Stomach (tissue), 9 donors: ENCODE results near the gene FGGY. TPM values are rescaled to one million over a fixed set of nuclear protein-coding genes. Genes with fewer than 3 reads are reported as not detected.

Experiments used
- DNase-seq, 2 donors: peaks; one replicate each; pipeline versions ENCODE4 v3.0.0 to v3.0.0-alpha.2; 2013 to 2019
- H3K27ac ChIP-seq, 5 donors: fragments of 200-600 bp in 4 of 5; sonication (generic) in 4 of 5; one replicate each; pipeline ENCODE4 v1.5.1; 2013 to 2019; ENCODE audit warnings: mild to moderate bottlenecking in 1 of 5, moderate library complexity in 1 of 5
- H3K27me3 ChIP-seq, 3 donors: fragments of 200-600 bp; sonication (generic); one replicate each; pipeline ENCODE4 v1.5.1; 2017 to 2019; ENCODE audit warnings: mixed run types in 1 of 3
- H3K36me3 ChIP-seq, 4 donors: fragments of 200-600 bp; sonication (generic); 1 replicate in 3 of 4; 2 replicates in 1 of 4; pipeline ENCODE4 v1.5.1; 2016 to 2019
- H3K4me1 ChIP-seq, 4 donors: fragments of 200-600 bp; sonication (generic); one replicate each; pipeline ENCODE4 v1.5.1; 2016 to 2019
- H3K4me3 ChIP-seq, 4 donors: fragments of 200-600 bp; sonication (generic) in 3 of 4; one replicate each; pipeline ENCODE4 v1.5.1; 2016 to 2019; ENCODE audit warnings: mild to moderate bottlenecking in 1 of 4
- H3K9me3 ChIP-seq, 4 donors: fragments of 200-600 bp; sonication (generic); one replicate each; pipeline ENCODE4 v1.5.1; 2016 to 2019
- EP300 ChIP-seq: sonication (generic); formaldehyde crosslinking; IDR thresholded peaks from one replicate; pipeline ENCODE4 v1.6.1; 2017; ENCODE audit warnings: antibody characterized with exemption
- POLR2A ChIP-seq, 4 donors: fragments of 450-650 bp; IDR thresholded peaks; one replicate each; pipeline ENCODE4 v1.6.1; 2016; ENCODE audit warnings: antibody characterized with exemption in 4 of 4, control low read depth in 2 of 4, mild to moderate bottlenecking in 1 of 4, moderate library complexity in 1 of 4
- POLR2AphosphoS5 ChIP-seq, 3 donors: sonication (generic); formaldehyde crosslinking; IDR thresholded peaks; one replicate each; pipeline ENCODE4 v1.6.1; 2016; ENCODE audit warnings: antibody characterized with exemption in 3 of 3
- WGBS, 5 donors: extraction: QIAGEN DNeasy Blood & Tissue Kit in 3 of 5; methylation state at CpG; one replicate each; pipeline versions ENCODE4 v1.1.5 to v1.1.7; 2013 to 2018; 5-methylcytosine and 5-hydroxymethylcytosine counted together
- intact Hi-C: fragments of 100-400 bp; cut with DNase I; formaldehyde crosslinking; loops from one replicate; pipeline ENCODE4 v1.15.1; 2023; ENCODE audit warnings: low total_unique reads
- polyA plus RNA-seq, 3 donors: library from polyadenylated mRNA; stranded (reverse); fragments of 200-250 nt; gene quantifications; one replicate each; pipeline ENCODE4 v1.2.3, GENCODE V29; 2013
- total RNA-seq, 5 donors: library from RNA; depleted of rRNA; stranded (reverse); fragments of >200 nt; gene quantifications; one replicate each; pipeline versions ENCODE4 v1.1.0 to v1.2.3, GENCODE V29; 2014 to 2016
- TF ChIP-seq, protein P1 (sequence below), 7 experiments: fragments of 450-650 bp in 4 of 7; fragments of 200-600 bp in 3 of 7; sonication (generic) in 3 of 7; IDR thresholded peaks; one replicate each; pipeline ENCODE4 v1.5.1; 2016 to 2019; ENCODE audit warnings: antibody characterized with exemption in 7 of 7, control low read depth in 2 of 7, mild to moderate bottlenecking in 1 of 7
- donor health status: healthy with polysubstance abuse.
- donor health status: Bipolar disorder and iron deficiency.
- donor health status: healthy.

The FGGY gene
- total and polyA plus RNA-seq, 8 donors: 6.2 to 40.6 (median 10.8) TPM

DNA sequence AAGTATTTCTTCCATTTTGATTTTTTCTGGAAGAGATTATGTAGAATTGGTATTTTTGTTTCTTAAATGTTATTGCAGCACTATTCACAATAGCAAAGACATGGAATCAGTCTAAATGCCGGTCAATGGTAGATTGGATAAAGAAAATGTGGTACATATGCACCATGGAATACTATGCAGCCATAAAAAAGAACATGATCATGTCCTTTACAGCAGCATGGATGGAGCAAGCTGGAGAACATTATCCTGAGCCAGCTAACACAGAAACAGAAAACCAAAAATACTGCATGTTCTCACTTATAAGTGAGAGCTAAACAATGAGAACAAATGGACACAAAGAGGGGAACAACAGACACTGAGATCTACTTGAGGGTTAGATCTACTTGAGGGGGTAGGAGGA is 5.4 kb downstream of the FGGY start:
- TF ChIP-seq POLR2A (IDR thresholded peaks at IDR 0.05) (no peak), EP300 (no peak)
- H3K36me3 ChIP-seq: peaks cover 0 to 5% (median 0%) of the 10 kb centered on the region in 4 donors
- H3K27me3 ChIP-seq: no peaks in the 10 kb centered on the region
- H3K4me3 ChIP-seq: no peak overlapping the region
- no peak for DNase-seq
- WGBS, 5 donors: 96 to 100% (median 98%) methylated on average over 1 of the region's 1 CpG
- intact Hi-C loops: no loop called here
- no peak overlapping the region for H3K27ac ChIP-seq
- H3K9me3 ChIP-seq: peaks cover 0 to 13% (median 9%) of the 10 kb centered on the region in 4 donors
- peaks cover 9 to 20% (median 15%) of the 10 kb centered on the region in 4 donors for H3K4me1 ChIP-seq

DNA sequence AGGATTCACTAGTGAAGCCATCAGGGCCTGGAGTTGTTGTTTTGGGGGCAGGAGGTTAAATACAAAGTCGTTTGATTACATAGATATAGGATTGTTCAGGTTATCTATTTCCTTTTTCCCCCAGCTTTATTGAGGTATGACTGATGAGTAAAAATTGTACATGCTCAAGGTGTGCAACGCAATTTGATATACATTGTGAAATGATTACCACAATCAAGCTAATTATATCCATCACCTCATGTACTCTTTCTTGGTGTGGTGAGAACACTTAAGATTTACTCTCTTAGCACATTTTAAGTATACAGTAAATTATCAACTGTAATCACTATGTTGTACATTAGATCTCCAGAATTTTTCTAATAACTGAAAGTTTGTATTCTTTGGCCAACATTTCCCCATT is 6.0 kb downstream of the FGGY start:
- Histone ChIP-seq H3K27ac (no peak overlapping the region), H3K9me3 (peaks cover 0 to 13% (median 9%) of the 10 kb centered on the region in 4 donors), H3K4me1 (peaks cover 4 to 14% (median 10%) of the 10 kb centered on the region in 4 donors), H3K27me3 (no peaks in the 10 kb centered on the region), H3K4me3 (no peak overlapping the region), H3K36me3 (peaks cover 0 to 5% (median 0%) of the 10 kb centered on the region in 4 donors)
- no peak for TF ChIP-seq POLR2AphosphoS5 (IDR thresholded peaks at IDR 0.05)
- TF ChIP-seq, protein P1, sequence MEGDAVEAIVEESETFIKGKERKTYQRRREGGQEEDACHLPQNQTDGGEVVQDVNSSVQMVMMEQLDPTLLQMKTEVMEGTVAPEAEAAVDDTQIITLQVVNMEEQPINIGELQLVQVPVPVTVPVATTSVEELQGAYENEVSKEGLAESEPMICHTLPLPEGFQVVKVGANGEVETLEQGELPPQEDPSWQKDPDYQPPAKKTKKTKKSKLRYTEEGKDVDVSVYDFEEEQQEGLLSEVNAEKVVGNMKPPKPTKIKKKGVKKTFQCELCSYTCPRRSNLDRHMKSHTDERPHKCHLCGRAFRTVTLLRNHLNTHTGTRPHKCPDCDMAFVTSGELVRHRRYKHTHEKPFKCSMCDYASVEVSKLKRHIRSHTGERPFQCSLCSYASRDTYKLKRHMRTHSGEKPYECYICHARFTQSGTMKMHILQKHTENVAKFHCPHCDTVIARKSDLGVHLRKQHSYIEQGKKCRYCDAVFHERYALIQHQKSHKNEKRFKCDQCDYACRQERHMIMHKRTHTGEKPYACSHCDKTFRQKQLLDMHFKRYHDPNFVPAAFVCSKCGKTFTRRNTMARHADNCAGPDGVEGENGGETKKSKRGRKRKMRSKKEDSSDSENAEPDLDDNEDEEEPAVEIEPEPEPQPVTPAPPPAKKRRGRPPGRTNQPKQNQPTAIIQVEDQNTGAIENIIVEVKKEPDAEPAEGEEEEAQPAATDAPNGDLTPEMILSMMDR (IDR thresholded peaks at IDR 0.05): no peak
- TF ChIP-seq EP300: no peak
- no peak for TF ChIP-seq POLR2A (IDR thresholded peaks at IDR 0.05)
- DNase-seq: no peak
- intact Hi-C loops: no loop called here
- 61 to 88% (median 72%) methylated on average over 2 of the region's 2 CpGs for WGBS, 5 donors

DNA sequence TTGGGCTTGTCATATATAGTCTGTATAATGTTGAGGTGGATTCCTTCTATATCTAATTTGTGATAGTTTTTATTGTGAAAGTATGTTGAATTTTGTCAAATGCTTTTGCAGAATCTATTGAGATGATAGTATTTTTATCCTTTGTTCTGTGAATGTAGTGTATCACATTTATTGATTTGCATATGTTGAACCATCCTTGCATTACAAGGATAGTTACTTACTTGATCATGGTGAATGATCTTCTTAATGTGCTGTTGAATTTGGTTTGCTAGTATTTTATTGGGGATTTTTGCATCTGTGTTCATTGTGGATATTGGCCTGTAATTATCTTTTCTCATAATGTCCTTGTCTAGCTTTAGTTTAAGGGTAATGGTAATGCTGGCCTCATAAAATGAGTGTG is 8.3 kb downstream of the FGGY start:
- Histone ChIP-seq H3K9me3 (peaks cover 0 to 13% (median 9%) of the 10 kb centered on the region in 4 donors), H3K27ac (no peak overlapping the region), H3K4me1 (peaks cover 0 to 8% (median 0%) of the 10 kb centered on the region in 4 donors), H3K27me3 (no peaks in the 10 kb centered on the region), H3K4me3 (no peak overlapping the region), H3K36me3 (peaks cover 0 to 5% (median 0%) of the 10 kb centered on the region in 4 donors)
- TF ChIP-seq POLR2AphosphoS5 (IDR thresholded peaks at IDR 0.05): no peak
- TF ChIP-seq POLR2A (IDR thresholded peaks at IDR 0.05): no peak
- no peak for TF ChIP-seq EP300
- TF ChIP-seq, protein P1 (IDR thresholded peaks at IDR 0.05): no peak
- no peak for DNase-seq
- intact Hi-C loops: no loop called here

DNA sequence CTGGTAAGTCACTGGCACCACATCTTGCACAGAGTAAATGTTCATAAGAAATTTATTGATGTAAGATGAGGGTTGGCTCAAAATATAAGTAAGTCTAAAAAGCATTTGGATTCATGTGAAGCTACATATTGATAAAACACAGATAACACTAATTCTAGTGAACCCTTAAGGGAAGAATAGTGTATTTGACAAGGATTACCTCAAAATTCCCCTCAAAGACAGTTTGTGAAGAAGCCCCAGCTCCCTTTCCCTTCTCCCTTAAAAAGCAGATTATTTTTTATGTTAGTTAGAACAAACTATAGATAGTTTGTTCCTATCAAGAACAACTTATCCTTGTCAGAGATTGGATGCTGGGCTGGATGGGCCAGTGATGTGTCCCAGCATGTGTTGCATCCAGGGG is 10.7 kb downstream of the FGGY start:
- Histone ChIP-seq H3K4me3 (no peak overlapping the region), H3K27me3 (no peaks in the 10 kb centered on the region), H3K36me3 (peaks cover 0 to under 1% (median 0%) of the 10 kb centered on the region in 4 donors), H3K4me1 (peaks cover 0 to 8% (median 0%) of the 10 kb centered on the region in 4 donors), H3K9me3 (peaks cover 0 to 13% (median 9%) of the 10 kb centered on the region in 4 donors), H3K27ac (no peak overlapping the region)
- intact Hi-C loops: no loop called here
- TF ChIP-seq EP300: no peak
- TF ChIP-seq POLR2AphosphoS5 (IDR thresholded peaks at IDR 0.05): no peak
- TF ChIP-seq, protein P1 (IDR thresholded peaks at IDR 0.05): no peak
- no peak for TF ChIP-seq POLR2A (IDR thresholded peaks at IDR 0.05)
- no peak for DNase-seq

DNA sequence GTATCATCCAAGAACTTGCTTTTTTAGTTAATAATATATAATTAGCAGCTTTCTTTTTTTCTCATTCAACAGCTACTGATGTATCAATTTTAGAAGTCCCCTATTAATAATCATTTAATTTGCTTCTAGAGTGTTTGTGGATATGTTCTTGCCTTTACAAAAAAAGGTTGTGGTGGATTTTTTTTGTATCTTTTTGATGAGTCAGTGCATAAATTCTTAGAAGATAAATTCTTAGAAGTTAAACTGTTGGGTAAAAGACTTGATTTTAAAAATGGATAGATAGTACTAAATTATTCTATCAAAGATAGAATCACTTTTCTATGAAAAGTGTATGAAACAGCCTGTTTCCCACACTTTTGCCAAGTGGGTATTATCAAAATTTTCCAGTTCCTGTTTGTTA is 11.9 kb downstream of the FGGY start:
- H3K27ac ChIP-seq: no peak overlapping the region
- TF ChIP-seq POLR2AphosphoS5 (IDR thresholded peaks at IDR 0.05) (no peak), POLR2A (IDR thresholded peaks at IDR 0.05) (no peak), EP300 (no peak)
- TF ChIP-seq, protein P1 (IDR thresholded peaks at IDR 0.05): no peak
- H3K9me3 ChIP-seq: peaks cover 0 to 13% (median 9%) of the 10 kb centered on the region in 4 donors
- no peaks in the 10 kb centered on the region for H3K27me3 ChIP-seq
- H3K4me1 ChIP-seq: peaks cover 0 to 8% (median 0%) of the 10 kb centered on the region in 4 donors
- no peaks in the 10 kb centered on the region for H3K36me3 ChIP-seq
- H3K4me3 ChIP-seq: no peak overlapping the region
- intact Hi-C loops: no loop called here
- DNase-seq: no peak
